Activated T-helper 1 cell treated with anti-CD3 and anti-CD28 coated beads, Interleukin-2, amount 50 U/mL, for 16 hours (primary cell): ENCODE results near the gene UTF1.

Experiments
- DNase-seq, 2 donors: peaks; one replicate each; pipeline ENCODE4 v3.0.0-alpha.2; 2020; ENCODE audit warnings: low read depth in 1 of 2, low spot score in 1 of 2

The UTF1 gene

GRCh38 chr10:133243593-133243992, 13.6 kb downstream of the UTF1 start:
- no peak for DNase-seq

- no peak for DNase-seq
These were observed 15.6 kb downstream of the UTF1 start for GRCh38 chr10:133245439-133246235.

- DNase-seq = no peak
These were observed 16.2 kb downstream of the UTF1 start for GRCh38 chr10:133246236-133246626.

GRCh38 chr10:133247681-133248333, 17.8 kb downstream of the UTF1 start:
- no peak for DNase-seq

- no peak for DNase-seq
These were observed 18.3 kb downstream of the UTF1 start for GRCh38 chr10:133248334-133248715.

- no peak for DNase-seq
These were observed 19.2 kb downstream of the UTF1 start for GRCh38 chr10:133249094-133249780.

- no peak for DNase-seq
These were observed 20.1 kb downstream of the UTF1 start for GRCh38 chr10:133249975-133250754.

GRCh38 chr10:133251388-133252222, 21.6 kb downstream of the UTF1 start:
- no peak for DNase-seq

- DNase-seq = no peak
These were observed 22.2 kb downstream of the UTF1 start for GRCh38 chr10:133252223-133252552.

GRCh38 chr10:133253361-133253955, 23.4 kb downstream of the UTF1 start:
- DNase-seq = no peak

- no peak for DNase-seq
These were observed 24.6 kb downstream of the UTF1 start for GRCh38 chr10:133254421-133255120.

- DNase-seq = no peak
These were observed 25.3 kb downstream of the UTF1 start for GRCh38 chr10:133255323-133255722.

GRCh38 chr10:133257489-133258065, 27.6 kb downstream of the UTF1 start:
- DNase-seq = no peak

- DNase-seq = no peak
These were observed 28.2 kb downstream of the UTF1 start for GRCh38 chr10:133258066-133258817.

- peak; percentile 62 to 75 for DNase-seq
These were observed 29.0 kb downstream of the UTF1 start for GRCh38 chr10:133258818-133259601.

- no peak for DNase-seq
These were observed 29.6 kb downstream of the UTF1 start for GRCh38 chr10:133259602-133259989.

GRCh38 chr10:133260895-133261725, 31.1 kb downstream of the UTF1 start:
- peak; percentile 31 to 48 for DNase-seq
